ENCODE data around the gene LEMD1. TPM values are rescaled to one million over a fixed set of nuclear protein-coding genes. Genes with fewer than 3 reads are reported as not detected.
"Not testable (repeated sequence)": the region's sequence is repeated elsewhere in the genome, so short reads cannot be mapped to it uniquely, and the experiment has no call there.

Gene LEMD1
- total and polyA plus RNA-seq, 8 donors = 0.28 to 0.32 TPM; not detected in 6

DNA sequence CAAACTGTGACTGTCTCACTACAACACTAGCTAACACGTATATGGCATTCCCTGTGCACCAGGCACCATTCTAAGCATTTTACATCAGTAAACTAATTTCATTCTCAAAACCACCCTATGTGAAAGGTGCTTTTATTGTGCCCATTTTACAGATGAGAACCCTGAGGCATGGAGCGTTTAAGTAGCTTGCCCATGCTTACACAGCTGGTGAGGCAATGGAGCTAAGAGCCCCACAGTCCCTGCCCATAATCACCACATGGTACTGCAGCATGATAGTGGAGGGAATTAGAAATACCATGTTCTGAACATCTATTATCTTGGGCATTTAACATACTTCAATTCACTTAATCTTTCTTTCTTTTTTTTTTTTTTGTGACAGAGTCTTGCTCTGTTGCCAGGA lies 34.0 kb downstream of the LEMD1 start:
- intact Hi-C loops (cut with DNase I) = no loop called here
- H3K9me3 ChIP-seq = no peaks in the 10 kb centered on the region
- DNase-seq (no peak), ATAC-seq (no peak), FAIRE-seq (no peak)
- no peaks in the 10 kb centered on the region for H3K36me3 ChIP-seq
- no peaks in the 10 kb centered on the region for H3K4me1 ChIP-seq
- 97% methylated on average over 2 of the region's 2 CpGs for WGBS, 2 donors
- H3K4me3 ChIP-seq = no peak overlapping the region
- H3K27me3 ChIP-seq = peaks cover 0 to 3% (median 0%) of the 10 kb centered on the region in 4 donors
- no peak overlapping the region for H3K27ac ChIP-seq
- TF ChIP-seq, protein P1, sequence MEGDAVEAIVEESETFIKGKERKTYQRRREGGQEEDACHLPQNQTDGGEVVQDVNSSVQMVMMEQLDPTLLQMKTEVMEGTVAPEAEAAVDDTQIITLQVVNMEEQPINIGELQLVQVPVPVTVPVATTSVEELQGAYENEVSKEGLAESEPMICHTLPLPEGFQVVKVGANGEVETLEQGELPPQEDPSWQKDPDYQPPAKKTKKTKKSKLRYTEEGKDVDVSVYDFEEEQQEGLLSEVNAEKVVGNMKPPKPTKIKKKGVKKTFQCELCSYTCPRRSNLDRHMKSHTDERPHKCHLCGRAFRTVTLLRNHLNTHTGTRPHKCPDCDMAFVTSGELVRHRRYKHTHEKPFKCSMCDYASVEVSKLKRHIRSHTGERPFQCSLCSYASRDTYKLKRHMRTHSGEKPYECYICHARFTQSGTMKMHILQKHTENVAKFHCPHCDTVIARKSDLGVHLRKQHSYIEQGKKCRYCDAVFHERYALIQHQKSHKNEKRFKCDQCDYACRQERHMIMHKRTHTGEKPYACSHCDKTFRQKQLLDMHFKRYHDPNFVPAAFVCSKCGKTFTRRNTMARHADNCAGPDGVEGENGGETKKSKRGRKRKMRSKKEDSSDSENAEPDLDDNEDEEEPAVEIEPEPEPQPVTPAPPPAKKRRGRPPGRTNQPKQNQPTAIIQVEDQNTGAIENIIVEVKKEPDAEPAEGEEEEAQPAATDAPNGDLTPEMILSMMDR (IDR thresholded peaks at IDR 0.05) = no peak

DNA sequence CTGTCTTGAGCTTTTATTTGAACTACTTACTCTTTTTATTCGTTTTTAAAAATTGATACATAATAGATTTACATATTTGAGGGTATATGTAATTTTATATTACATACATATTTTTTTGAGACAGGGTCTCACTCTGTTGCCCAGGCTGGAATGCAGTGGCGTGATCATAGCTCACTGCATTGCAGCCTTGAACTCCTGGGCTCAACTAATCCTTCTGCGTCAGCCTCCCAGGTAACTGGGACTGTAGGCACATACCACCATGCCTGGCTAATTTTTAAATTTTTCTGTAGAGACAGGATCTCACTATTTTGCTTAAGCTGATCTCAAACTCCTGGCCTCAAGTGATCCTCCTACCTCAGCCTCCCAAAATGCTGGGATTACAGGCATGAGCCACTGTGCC lies 38.9 kb downstream of the LEMD1 start:
- intact Hi-C loops (cut with DNase I); H3K4me3 ChIP-seq; H3K4me1 ChIP-seq; FAIRE-seq; ATAC-seq; DNase-seq; H3K36me3 ChIP-seq; H3K27ac ChIP-seq; H3K9me3 ChIP-seq; H3K27me3 ChIP-seq: not testable (repeated sequence)
- 87 to 89% methylated on average over 3 of the region's 3 CpGs for WGBS, 2 donors

DNA sequence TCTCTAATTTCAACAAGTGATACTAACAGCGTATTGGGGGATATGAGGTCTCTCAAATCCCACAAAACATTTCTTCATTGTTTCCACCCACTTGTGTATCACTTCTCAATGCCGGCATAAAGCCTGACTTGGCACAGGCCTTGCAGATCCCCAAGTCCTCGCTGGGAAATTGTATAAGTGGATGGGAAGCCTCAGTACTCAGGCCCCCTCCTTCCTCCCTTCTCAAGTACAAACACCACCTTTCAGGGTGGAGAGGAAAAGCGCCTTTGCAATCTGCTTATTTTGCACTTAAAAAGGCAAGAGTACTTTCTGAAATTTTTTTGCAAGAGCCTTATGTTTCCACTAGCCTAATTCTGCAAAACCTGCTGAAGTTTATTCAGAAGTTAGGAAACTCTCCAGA lies 39.3 kb downstream of the LEMD1 start:
- Histone ChIP-seq H3K9me3 (no peaks in the 10 kb centered on the region), H3K4me1 (peaks cover 0 to 5% (median 0%) of the 10 kb centered on the region in 3 donors), H3K27ac (no peak overlapping the region), H3K4me3 (no peak overlapping the region), H3K36me3 (no peaks in the 10 kb centered on the region), H3K27me3 (no peaks in the 10 kb centered on the region)
- WGBS, 2 donors = 86 to 90% methylated on average over 4 of the region's 4 CpGs
- DNase-seq (no peak), ATAC-seq (no peak), FAIRE-seq (no peak)
- TF ChIP-seq, protein P1 (IDR thresholded peaks at IDR 0.05) = no peak
- intact Hi-C loops (cut with DNase I) = no loop called here

DNA sequence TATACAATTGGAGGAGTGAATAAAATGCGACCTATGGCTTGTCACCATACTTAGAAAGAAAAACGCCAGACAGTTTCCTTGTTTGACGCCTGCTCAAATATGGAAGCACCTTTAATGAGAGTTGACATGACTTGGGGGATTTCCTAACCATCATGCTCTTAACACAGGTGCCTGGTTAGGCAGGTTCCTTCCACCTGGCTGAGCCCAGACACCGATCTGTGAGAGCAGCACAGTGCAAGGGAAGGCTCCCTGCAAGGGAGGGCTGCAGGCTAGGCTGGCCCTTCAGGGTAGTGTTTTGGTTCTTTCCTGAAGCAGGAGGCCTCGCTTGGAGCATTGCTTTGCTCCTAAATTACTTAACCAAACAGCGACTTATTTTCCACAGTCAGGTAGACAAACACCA lies 40.6 kb downstream of the LEMD1 start:
- no peak for FAIRE-seq
- intact Hi-C loops (cut with DNase I) = no loop called here
- no peaks in the 10 kb centered on the region for H3K36me3 ChIP-seq
- peaks cover 0 to 5% (median 0%) of the 10 kb centered on the region in 3 donors for H3K4me1 ChIP-seq
- no peak overlapping the region for H3K4me3 ChIP-seq
- no peak for DNase-seq
- peak in 3 of 4 donors; percentile 35 to 73 (median 53) for ATAC-seq
- WGBS, 2 donors = 79% methylated on average over 6 of the region's 6 CpGs
- TF ChIP-seq, protein P1 (IDR thresholded peaks at IDR 0.05) = no peak
- H3K27me3 ChIP-seq = no peaks in the 10 kb centered on the region
- no peak overlapping the region for H3K27ac ChIP-seq
- H3K9me3 ChIP-seq = no peaks in the 10 kb centered on the region

DNA sequence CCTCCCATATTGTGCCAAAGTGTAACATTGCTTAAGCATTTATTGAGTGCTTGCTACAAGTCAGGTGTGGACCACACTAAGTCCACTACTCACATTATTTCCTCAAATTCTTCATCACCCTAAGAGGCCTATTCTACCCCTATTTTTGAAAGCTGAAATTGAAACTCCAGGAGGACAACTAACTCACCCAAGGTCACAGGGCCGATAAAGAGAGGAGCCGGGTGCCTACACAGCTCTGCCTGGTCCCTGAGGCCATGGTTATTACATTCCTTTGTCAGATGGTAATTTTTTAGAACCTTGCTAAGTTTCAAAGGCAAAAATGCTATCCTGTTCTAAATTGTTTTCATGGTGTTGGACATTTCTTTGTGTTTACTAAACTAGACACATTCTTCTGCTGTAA lies 41.0 kb downstream of the LEMD1 start:
- WGBS, 2 donors = 17 to 18% methylated on average over 2 of the region's 2 CpGs

More for the DNA sequence above, 41.0 kb downstream of the LEMD1 start:
- TF ChIP-seq, protein P1 (IDR thresholded peaks at IDR 0.05) = no peak
- intact Hi-C loops (cut with DNase I) = no loop called here
- Histone ChIP-seq H3K27me3 (no peaks in the 10 kb centered on the region), H3K27ac (no peak overlapping the region), H3K4me3 (no peak overlapping the region), H3K36me3 (no peaks in the 10 kb centered on the region), H3K4me1 (peaks cover 0 to 5% (median 3%) of the 10 kb centered on the region in 3 donors), H3K9me3 (no peaks in the 10 kb centered on the region)
- ATAC-seq (peak in 2 of 4 donors; percentile 26 to 64), DNase-seq (no peak), FAIRE-seq (no peak)

All from pancreas (tissue), 10 donors.